ENCODE measurements around the gene CTIF.

The CTIF gene

GRCh38 chr18:48835119-48835518 is 296.3 kb downstream of the CTIF start:
- no peak overlapping the region for H3K4me3 ChIP-seq (ENCODE audit: low read length)

DNA sequence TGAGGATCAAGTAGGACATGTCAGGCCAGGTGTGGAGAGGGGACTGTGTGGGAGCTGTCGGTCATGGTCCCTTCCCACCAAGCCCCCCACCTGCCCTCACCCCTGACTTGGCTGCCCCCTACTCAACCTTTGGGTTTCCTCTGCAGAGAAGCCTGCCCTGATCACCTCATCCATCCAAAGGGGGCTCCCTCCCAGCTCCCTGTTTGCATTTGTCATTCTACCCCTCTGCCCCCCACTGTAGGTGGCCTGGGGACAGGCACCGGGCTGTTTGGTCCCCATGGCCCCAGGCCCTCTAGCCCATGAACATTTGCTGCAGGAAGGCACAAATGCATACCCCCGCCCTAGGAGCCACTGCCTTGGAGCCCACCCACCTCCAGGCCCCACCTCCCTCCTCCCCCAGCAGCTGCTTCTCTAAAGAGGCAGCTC is 296.9 kb downstream of the CTIF start:
- TF ChIP-seq, protein P1, sequence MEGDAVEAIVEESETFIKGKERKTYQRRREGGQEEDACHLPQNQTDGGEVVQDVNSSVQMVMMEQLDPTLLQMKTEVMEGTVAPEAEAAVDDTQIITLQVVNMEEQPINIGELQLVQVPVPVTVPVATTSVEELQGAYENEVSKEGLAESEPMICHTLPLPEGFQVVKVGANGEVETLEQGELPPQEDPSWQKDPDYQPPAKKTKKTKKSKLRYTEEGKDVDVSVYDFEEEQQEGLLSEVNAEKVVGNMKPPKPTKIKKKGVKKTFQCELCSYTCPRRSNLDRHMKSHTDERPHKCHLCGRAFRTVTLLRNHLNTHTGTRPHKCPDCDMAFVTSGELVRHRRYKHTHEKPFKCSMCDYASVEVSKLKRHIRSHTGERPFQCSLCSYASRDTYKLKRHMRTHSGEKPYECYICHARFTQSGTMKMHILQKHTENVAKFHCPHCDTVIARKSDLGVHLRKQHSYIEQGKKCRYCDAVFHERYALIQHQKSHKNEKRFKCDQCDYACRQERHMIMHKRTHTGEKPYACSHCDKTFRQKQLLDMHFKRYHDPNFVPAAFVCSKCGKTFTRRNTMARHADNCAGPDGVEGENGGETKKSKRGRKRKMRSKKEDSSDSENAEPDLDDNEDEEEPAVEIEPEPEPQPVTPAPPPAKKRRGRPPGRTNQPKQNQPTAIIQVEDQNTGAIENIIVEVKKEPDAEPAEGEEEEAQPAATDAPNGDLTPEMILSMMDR (IDR thresholded peaks at IDR 0.05; ENCODE audit: insufficient read depth, low read depth, low read length, missing control alignments) = no peak
- no peak for DNase-seq (ENCODE audit: low read depth)
- no peak overlapping the region for H3K4me3 ChIP-seq (ENCODE audit: low read length)

More at GRCh38 chr18:48835119-48835518, 296.3 kb downstream of the CTIF start:
- DNase-seq (ENCODE audit: low read depth) = no peak
- TF ChIP-seq, protein P1 (IDR thresholded peaks at IDR 0.05; ENCODE audit: insufficient read depth, low read depth, low read length, missing control alignments) = no peak

- no peak overlapping the region for H3K4me3 ChIP-seq (ENCODE audit: low read length)
- TF ChIP-seq, protein P1 (IDR thresholded peaks at IDR 0.05; ENCODE audit: insufficient read depth, low read depth, low read length, missing control alignments) = no peak
Measured at GRCh38 chr18:48836231-48836805, 297.5 kb downstream of the CTIF start.

GRCh38 chr18:48836806-48837615 is 298.2 kb downstream of the CTIF start:
- H3K4me3 ChIP-seq (ENCODE audit: low read length) = no peak overlapping the region
- no peak for DNase-seq (ENCODE audit: low read depth)
- TF ChIP-seq, protein P1 (IDR thresholded peaks at IDR 0.05; ENCODE audit: insufficient read depth, low read depth, low read length, missing control alignments) = no peak

More at GRCh38 chr18:48836231-48836805, 297.5 kb downstream of the CTIF start:
- DNase-seq (ENCODE audit: low read depth) = no peak

- DNase-seq (ENCODE audit: low read depth) = no peak
- no peak overlapping the region for H3K4me3 ChIP-seq (ENCODE audit: low read length)
- TF ChIP-seq, protein P1 (IDR thresholded peaks at IDR 0.05; ENCODE audit: insufficient read depth, low read depth, low read length, missing control alignments) = no peak
Measured at GRCh38 chr18:48837676-48838075, 298.8 kb downstream of the CTIF start.

GRCh38 chr18:48838166-48838775 is 299.4 kb downstream of the CTIF start:
- DNase-seq (ENCODE audit: low read depth) = no peak
- H3K4me3 ChIP-seq (ENCODE audit: low read length) = no peak overlapping the region
- TF ChIP-seq, protein P1 (IDR thresholded peaks at IDR 0.05; ENCODE audit: insufficient read depth, low read depth, low read length, missing control alignments) = no peak
